Measurements from ENCODE around the gene ATP6V0E1.

ATP6V0E1 gene

DNA sequence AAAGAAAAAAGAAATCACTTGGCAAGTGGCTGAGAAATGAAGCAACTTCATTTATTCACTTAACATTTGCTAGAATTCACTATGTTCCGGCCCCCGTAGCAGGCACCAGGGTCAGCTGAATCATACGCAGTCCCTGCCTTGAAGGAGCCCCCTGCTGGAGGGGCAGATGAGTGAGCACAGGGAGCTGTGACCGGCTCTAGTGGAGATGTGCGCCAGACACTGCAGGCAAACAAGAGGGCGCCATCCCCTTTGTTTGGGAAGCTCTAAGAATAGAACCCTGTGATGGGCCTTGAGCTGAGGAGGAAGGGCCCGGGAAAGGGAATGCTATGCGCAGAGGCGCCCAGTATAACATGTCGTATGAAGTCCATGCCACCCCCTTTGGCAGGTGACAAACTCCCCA is 44.5 kb upstream of the ATP6V0E1 start:
- TF ChIP-seq, protein P1, sequence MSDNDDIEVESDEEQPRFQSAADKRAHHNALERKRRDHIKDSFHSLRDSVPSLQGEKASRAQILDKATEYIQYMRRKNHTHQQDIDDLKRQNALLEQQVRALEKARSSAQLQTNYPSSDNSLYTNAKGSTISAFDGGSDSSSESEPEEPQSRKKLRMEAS (IDR thresholded peaks at IDR 0.05): no peak
- peak; percentile 31 for TF ChIP-seq RAD21 (IDR thresholded peaks at IDR 0.05; ENCODE audit: low read depth)

DNA sequence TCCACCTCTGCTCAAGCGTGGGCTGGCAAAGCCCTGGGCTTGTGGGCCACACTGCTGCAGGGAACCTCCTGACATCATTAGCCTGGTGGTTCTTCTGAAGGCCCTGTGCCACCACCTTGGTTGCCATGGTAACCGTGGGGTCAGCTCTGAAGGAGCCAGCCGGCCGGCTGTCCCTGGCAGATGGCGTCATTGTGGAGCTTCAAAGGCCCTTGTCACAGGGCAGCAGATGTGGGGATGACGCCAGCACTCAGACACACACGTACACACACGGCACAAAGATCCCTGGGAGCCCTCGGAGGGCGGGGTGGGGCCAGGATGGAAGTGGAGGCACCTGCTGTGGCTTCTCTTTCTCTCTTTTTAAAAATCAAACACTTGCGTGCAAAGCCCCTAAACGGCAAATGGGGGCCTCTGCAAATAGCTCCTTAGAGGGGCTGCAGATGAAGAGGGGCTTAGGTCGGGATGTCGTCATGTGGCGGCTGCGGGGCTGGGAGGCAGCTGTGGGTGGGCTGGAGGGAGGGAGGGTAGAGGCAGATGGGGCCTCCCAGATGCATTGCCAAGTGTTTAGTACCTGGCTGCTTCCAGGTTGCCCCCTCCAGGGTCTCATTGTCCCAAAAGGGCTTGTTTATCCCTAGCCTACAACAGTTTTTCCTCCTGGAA is 43.8 kb upstream of the ATP6V0E1 start:
- TF ChIP-seq, protein P1 (IDR thresholded peaks at IDR 0.05): no peak
- TF ChIP-seq, protein P2, sequence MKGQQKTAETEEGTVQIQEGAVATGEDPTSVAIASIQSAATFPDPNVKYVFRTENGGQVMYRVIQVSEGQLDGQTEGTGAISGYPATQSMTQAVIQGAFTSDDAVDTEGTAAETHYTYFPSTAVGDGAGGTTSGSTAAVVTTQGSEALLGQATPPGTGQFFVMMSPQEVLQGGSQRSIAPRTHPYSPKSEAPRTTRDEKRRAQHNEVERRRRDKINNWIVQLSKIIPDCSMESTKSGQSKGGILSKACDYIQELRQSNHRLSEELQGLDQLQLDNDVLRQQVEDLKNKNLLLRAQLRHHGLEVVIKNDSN (IDR thresholded peaks at IDR 0.05): no peak
- TF ChIP-seq TEAD4 (IDR thresholded peaks at IDR 0.05) (no peak), EP300 (IDR thresholded peaks at IDR 0.05; ENCODE audit: borderline replicate concordance) (no peak), YY1 (IDR thresholded peaks at IDR 0.05; ENCODE audit: low read depth) (no peak), TCF12 (IDR thresholded peaks at IDR 0.05; ENCODE audit: low read depth) (no peak), ZBTB7A (IDR thresholded peaks at IDR 0.05; ENCODE audit: low read depth) (no peak), EGR1 (IDR thresholded peaks at IDR 0.05) (no peak), TAF1 (IDR thresholded peaks at IDR 0.05; ENCODE audit: low read depth) (no peak), CEBPB (IDR thresholded peaks at IDR 0.05) (no peak), NFIC (IDR thresholded peaks at IDR 0.05) (no peak), FOXM1 (IDR thresholded peaks at IDR 0.05; ENCODE audit: borderline replicate concordance, low read depth) (no peak), CREB1 (IDR thresholded peaks at IDR 0.05; ENCODE audit: low read depth) (no peak), RAD21 (IDR thresholded peaks at IDR 0.05; ENCODE audit: low read depth) (no peak)
- TF ChIP-seq, protein P3, sequence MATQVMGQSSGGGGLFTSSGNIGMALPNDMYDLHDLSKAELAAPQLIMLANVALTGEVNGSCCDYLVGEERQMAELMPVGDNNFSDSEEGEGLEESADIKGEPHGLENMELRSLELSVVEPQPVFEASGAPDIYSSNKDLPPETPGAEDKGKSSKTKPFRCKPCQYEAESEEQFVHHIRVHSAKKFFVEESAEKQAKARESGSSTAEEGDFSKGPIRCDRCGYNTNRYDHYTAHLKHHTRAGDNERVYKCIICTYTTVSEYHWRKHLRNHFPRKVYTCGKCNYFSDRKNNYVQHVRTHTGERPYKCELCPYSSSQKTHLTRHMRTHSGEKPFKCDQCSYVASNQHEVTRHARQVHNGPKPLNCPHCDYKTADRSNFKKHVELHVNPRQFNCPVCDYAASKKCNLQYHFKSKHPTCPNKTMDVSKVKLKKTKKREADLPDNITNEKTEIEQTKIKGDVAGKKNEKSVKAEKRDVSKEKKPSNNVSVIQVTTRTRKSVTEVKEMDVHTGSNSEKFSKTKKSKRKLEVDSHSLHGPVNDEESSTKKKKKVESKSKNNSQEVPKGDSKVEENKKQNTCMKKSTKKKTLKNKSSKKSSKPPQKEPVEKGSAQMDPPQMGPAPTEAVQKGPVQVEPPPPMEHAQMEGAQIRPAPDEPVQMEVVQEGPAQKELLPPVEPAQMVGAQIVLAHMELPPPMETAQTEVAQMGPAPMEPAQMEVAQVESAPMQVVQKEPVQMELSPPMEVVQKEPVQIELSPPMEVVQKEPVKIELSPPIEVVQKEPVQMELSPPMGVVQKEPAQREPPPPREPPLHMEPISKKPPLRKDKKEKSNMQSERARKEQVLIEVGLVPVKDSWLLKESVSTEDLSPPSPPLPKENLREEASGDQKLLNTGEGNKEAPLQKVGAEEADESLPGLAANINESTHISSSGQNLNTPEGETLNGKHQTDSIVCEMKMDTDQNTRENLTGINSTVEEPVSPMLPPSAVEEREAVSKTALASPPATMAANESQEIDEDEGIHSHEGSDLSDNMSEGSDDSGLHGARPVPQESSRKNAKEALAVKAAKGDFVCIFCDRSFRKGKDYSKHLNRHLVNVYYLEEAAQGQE (IDR thresholded peaks at IDR 0.05; ENCODE audit: low read depth): no peak

DNA sequence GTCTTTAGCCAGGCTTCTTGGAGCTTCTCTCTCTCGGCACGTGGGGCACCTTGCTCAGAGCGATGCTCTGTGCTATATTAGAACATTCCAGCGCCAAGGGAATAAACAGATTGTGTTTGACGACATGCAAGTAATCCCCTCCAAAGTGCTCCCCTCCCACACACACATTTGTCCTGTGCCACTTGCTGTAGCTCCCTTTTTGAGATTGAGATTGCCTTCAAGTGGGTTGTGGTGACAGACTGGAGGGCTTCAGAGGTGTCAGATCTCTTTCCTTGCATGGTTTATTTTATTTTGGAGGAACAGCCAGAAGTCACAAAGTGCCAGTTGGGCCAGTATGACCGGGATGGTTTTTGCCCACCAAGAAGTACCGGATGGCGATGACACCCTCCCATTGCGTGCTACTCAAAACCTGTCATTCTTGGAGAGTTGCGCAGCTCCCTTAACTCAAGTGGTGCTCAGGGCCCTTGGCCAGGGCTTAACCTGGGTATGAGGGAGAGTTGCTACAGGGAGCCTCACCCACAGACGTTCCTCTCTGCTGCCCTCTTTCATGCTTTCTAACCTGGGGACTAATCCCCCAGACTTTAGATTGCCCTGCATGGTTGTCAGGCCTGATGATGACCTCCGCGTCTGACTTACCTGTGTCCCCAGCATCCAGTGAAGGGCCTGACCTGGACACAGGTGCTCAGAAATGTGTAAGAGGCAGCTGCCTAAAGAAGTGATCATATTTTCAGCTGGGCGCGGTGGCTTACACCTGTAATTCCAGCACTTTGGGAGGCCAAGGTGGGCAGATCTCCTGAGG is 43.1 kb upstream of the ATP6V0E1 start:
- TF ChIP-seq, protein P1 (IDR thresholded peaks at IDR 0.05): no peak
- TF ChIP-seq EGR1 (IDR thresholded peaks at IDR 0.05): no peak
- TF ChIP-seq CEBPB (IDR thresholded peaks at IDR 0.05): no peak
- TF ChIP-seq, protein P3 (IDR thresholded peaks at IDR 0.05; ENCODE audit: low read depth): no peak
- no peak for TF ChIP-seq TAF1 (IDR thresholded peaks at IDR 0.05; ENCODE audit: low read depth)
- TF ChIP-seq YY1 (IDR thresholded peaks at IDR 0.05; ENCODE audit: low read depth): no peak
- TF ChIP-seq RAD21 (IDR thresholded peaks at IDR 0.05; ENCODE audit: low read depth): no peak
- no peak for TF ChIP-seq ZBTB7A (IDR thresholded peaks at IDR 0.05; ENCODE audit: low read depth)
- no peak for TF ChIP-seq NFIC (IDR thresholded peaks at IDR 0.05)
- no peak for TF ChIP-seq EP300 (IDR thresholded peaks at IDR 0.05; ENCODE audit: borderline replicate concordance)
- no peak for TF ChIP-seq CREB1 (IDR thresholded peaks at IDR 0.05; ENCODE audit: low read depth)
- no peak for TF ChIP-seq FOXM1 (IDR thresholded peaks at IDR 0.05; ENCODE audit: borderline replicate concordance, low read depth)

DNA sequence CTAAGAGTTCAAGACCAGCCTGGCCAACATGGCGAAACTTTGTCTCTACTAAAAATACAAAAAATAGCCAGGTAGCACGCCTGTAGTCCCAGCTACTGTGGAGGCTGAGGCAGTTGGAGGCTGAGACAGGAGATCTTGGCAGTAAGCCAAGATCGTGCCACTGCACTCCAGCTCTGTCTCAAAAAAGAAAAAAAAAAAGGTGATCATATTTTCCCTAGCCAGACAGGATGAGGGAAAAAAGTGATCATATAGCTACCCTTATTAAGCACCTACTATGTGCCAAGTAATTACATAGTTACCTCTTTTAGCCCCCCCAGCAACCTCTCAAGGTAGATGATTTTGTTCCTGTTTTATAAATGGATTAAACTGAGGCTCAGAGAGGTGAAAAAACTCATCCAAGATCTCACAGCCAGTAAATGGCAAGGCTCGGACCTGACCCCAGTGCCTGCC is 42.5 kb upstream of the ATP6V0E1 start:
- TF ChIP-seq NFIC (IDR thresholded peaks at IDR 0.05): peak; percentile 78
- no peak for TF ChIP-seq TAF1 (IDR thresholded peaks at IDR 0.05; ENCODE audit: low read depth)

DNA sequence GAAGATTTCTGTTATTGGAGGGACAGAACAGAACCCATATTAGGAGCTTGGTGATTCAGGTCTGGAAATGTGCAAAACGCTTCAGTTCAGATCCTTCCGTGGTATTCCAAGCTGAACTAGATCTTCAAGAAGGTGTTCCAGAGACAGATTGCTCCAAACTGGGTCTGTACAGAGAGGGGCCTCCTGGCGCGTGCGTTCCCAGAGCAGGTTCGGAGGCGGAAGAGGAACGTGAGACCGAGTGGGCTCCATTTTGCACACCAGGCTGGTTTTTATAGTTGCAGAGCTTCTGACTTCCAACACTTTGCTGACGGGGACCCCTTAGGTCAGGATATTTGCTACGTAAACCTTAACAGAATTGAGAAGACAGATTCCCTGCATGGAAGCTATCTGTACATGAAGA is 41.0 kb upstream of the ATP6V0E1 start:
- TF ChIP-seq TCF12 (IDR thresholded peaks at IDR 0.05; ENCODE audit: low read depth): no peak
- TF ChIP-seq TEAD4 (IDR thresholded peaks at IDR 0.05): no peak
- TF ChIP-seq, protein P2 (IDR thresholded peaks at IDR 0.05): no peak
- TF ChIP-seq CREB1 (IDR thresholded peaks at IDR 0.05; ENCODE audit: low read depth): no peak
- no peak for TF ChIP-seq TAF1 (IDR thresholded peaks at IDR 0.05; ENCODE audit: low read depth)
- TF ChIP-seq EGR1 (IDR thresholded peaks at IDR 0.05): no peak
- no peak for TF ChIP-seq FOXM1 (IDR thresholded peaks at IDR 0.05; ENCODE audit: borderline replicate concordance, low read depth)
- no peak for TF ChIP-seq NFIC (IDR thresholded peaks at IDR 0.05)
- no peak for TF ChIP-seq ZBTB7A (IDR thresholded peaks at IDR 0.05; ENCODE audit: low read depth)
- no peak for TF ChIP-seq YY1 (IDR thresholded peaks at IDR 0.05; ENCODE audit: low read depth)
- no peak for TF ChIP-seq RAD21 (IDR thresholded peaks at IDR 0.05; ENCODE audit: low read depth)
- TF ChIP-seq, protein P3 (IDR thresholded peaks at IDR 0.05; ENCODE audit: low read depth): no peak
- TF ChIP-seq, protein P1 (IDR thresholded peaks at IDR 0.05): no peak
- TF ChIP-seq CEBPB (IDR thresholded peaks at IDR 0.05): no peak
- no peak for TF ChIP-seq EP300 (IDR thresholded peaks at IDR 0.05; ENCODE audit: borderline replicate concordance)
